Cerebellar nuclear complex (tissue), 1 donor: ENCODE measurements around the gene MVD.
"Not testable (repeated sequence)": the region's sequence is repeated elsewhere in the genome, so short reads cannot be mapped to it uniquely, and the experiment has no call there.

Experiments
- DNase-seq, 2 experiments: peaks; one replicate each; lab custom pipeline; 2025; lab: John Stamatoyannopoulos, UW

The MVD gene

GRCh38 chr16:88681709-88682451 is 19.0 kb upstream of the MVD start:
- no peak for DNase-seq

- no peak for DNase-seq
Observed at GRCh38 chr16:88681084-88681680, 18.3 kb upstream of the MVD start.

GRCh38 chr16:88680554-88681083 is 17.7 kb upstream of the MVD start:
- DNase-seq: no peak

- no peak for DNase-seq
Observed at GRCh38 chr16:88678224-88678979, 15.5 kb upstream of the MVD start.

- no peak for DNase-seq
Observed at GRCh38 chr16:88677721-88678120, 14.8 kb upstream of the MVD start.

- DNase-seq: no peak
Observed at GRCh38 chr16:88676502-88677242, 13.8 kb upstream of the MVD start.

- DNase-seq: no peak
Observed at GRCh38 chr16:88673716-88674379, 11.0 kb upstream of the MVD start.

GRCh38 chr16:88672776-88673175 is 9.9 kb upstream of the MVD start:
- DNase-seq: no peak

GRCh38 chr16:88671806-88672205 is 8.9 kb upstream of the MVD start:
- no peak for DNase-seq

- DNase-seq: no peak
Observed at GRCh38 chr16:88669980-88670379, 7.1 kb upstream of the MVD start.

- not testable (repeated sequence) for DNase-seq
Observed at GRCh38 chr16:88669493-88669892, 6.6 kb upstream of the MVD start.

GRCh38 chr16:88667461-88667860 is 4.6 kb upstream of the MVD start:
- DNase-seq: no peak

GRCh38 chr16:88665570-88665969 is 2.7 kb upstream of the MVD start:
- DNase-seq: no peak

- no peak for DNase-seq
Observed at GRCh38 chr16:88665148-88665547, 2.3 kb upstream of the MVD start.

GRCh38 chr16:88662222-88662842 is 559 bp downstream of the MVD start:
- no peak for DNase-seq

GRCh38 chr16:88661468-88661867 is 1.4 kb downstream of the MVD start:
- DNase-seq: no peak

- DNase-seq: no peak
Observed at GRCh38 chr16:88659160-88659559, 3.7 kb downstream of the MVD start.

- DNase-seq: no peak
Observed at GRCh38 chr16:88658714-88659113, 4.2 kb downstream of the MVD start.

GRCh38 chr16:88657371-88657770 is 5.5 kb downstream of the MVD start:
- DNase-seq: no peak

GRCh38 chr16:88656291-88656980 is 6.5 kb downstream of the MVD start:
- DNase-seq: no peak
